Activated CD8-positive, alpha-beta memory T cell treated with anti-CD3 and anti-CD28 coated beads for 48 hours (primary cell): ENCODE results near the gene MACF1.

ENCODE experiments used
- DNase-seq, 3 experiments: peaks; one replicate each; pipeline ENCODE4 v3.0.0-alpha.2; 2020; ENCODE audit warnings: low read depth in 2 of 3, low spot score in 2 of 3

The MACF1 gene

GRCh38 chr1:39411526-39412478 is 207.3 kb downstream of the MACF1 start:
- DNase-seq, result no peak

- DNase-seq, result no peak
These were observed 208.4 kb downstream of the MACF1 start for GRCh38 chr1:39412892-39413291.

GRCh38 chr1:39413902-39414528 is 209.5 kb downstream of the MACF1 start:
- no peak for DNase-seq

GRCh38 chr1:39415553-39415952 is 211.1 kb downstream of the MACF1 start:
- DNase-seq, result no peak

GRCh38 chr1:39416609-39417008 is 212.1 kb downstream of the MACF1 start:
- no peak for DNase-seq

GRCh38 chr1:39418236-39418635 is 213.7 kb downstream of the MACF1 start:
- no peak for DNase-seq

- no peak for DNase-seq
These were observed 216.0 kb downstream of the MACF1 start for GRCh38 chr1:39420493-39420892.

- no peak for DNase-seq
These were observed 218.1 kb downstream of the MACF1 start for GRCh38 chr1:39422614-39423013.

- DNase-seq, result no peak
These were observed 220.7 kb downstream of the MACF1 start for GRCh38 chr1:39425151-39425550.

- no peak for DNase-seq
These were observed 221.1 kb downstream of the MACF1 start for GRCh38 chr1:39425634-39426033.

GRCh38 chr1:39426346-39426745 is 221.9 kb downstream of the MACF1 start:
- DNase-seq, result no peak

- no peak for DNase-seq
These were observed 222.9 kb downstream of the MACF1 start for GRCh38 chr1:39427374-39427773.

GRCh38 chr1:39427912-39428311 is 223.4 kb downstream of the MACF1 start:
- DNase-seq, result no peak

- no peak for DNase-seq
These were observed 227.4 kb downstream of the MACF1 start for GRCh38 chr1:39431927-39432326.

- no peak for DNase-seq
These were observed 230.4 kb downstream of the MACF1 start for GRCh38 chr1:39434797-39435395.

- no peak for DNase-seq
These were observed 231.1 kb downstream of the MACF1 start for GRCh38 chr1:39435597-39435996.

GRCh38 chr1:39436842-39437241 is 232.3 kb downstream of the MACF1 start:
- no peak for DNase-seq

- no peak for DNase-seq
These were observed 233.5 kb downstream of the MACF1 start for GRCh38 chr1:39438042-39438441.

- no peak for DNase-seq
These were observed 236.4 kb downstream of the MACF1 start for GRCh38 chr1:39440856-39441255.

GRCh38 chr1:39441797-39442196 is 237.3 kb downstream of the MACF1 start:
- DNase-seq, result no peak

GRCh38 chr1:39445573-39445972 is 241.1 kb downstream of the MACF1 start:
- no peak for DNase-seq

- no peak for DNase-seq
These were observed 242.6 kb downstream of the MACF1 start for GRCh38 chr1:39446986-39447567.
